ENCODE measurements around the gene ARHGAP33. TPM values are rescaled to one million over a fixed set of nuclear protein-coding genes. Genes with fewer than 3 reads are reported as not detected.
"Not testable (repeated sequence)": the region's sequence is repeated elsewhere in the genome, so short reads cannot be mapped to it uniquely, and the experiment has no call there.

The ARHGAP33 gene
- total and polyA plus RNA-seq, 2 donors: 10.2 to 17.4 TPM

GRCh38 chr19:35793381-35794165, 18.2 kb downstream of the ARHGAP33 start:
- no peak overlapping the region for H3K4me3 ChIP-seq (ENCODE audit: low read depth, low read length)
- no peak overlapping the region for H3K27ac ChIP-seq (ENCODE audit: low read depth)
- DNase-seq (ENCODE audit: extremely low spot score): no peak
- 72% methylated on average over 7 of the region's 7 CpGs for WGBS
- H3K36me3 ChIP-seq (ENCODE audit: insufficient read depth): no peaks in the 10 kb centered on the region
- no peaks in the 10 kb centered on the region for H3K4me1 ChIP-seq (ENCODE audit: insufficient read depth)

GRCh38 chr19:35795564-35795963, 20.2 kb downstream of the ARHGAP33 start:
- not testable (repeated sequence) for H3K36me3 ChIP-seq (ENCODE audit: insufficient read depth); H3K27ac ChIP-seq (ENCODE audit: low read depth); H3K4me3 ChIP-seq (ENCODE audit: low read depth, low read length); H3K4me1 ChIP-seq (ENCODE audit: insufficient read depth); DNase-seq (ENCODE audit: extremely low spot score)
- WGBS: 87% methylated on average over 1 of the region's 1 CpG

- 19% methylated on average over 39 of the region's 39 CpGs for WGBS
These were observed 21.5 kb downstream of the ARHGAP33 start for GRCh38 chr19:35796645-35797542.

GRCh38 chr19:35797663-35798062, 22.3 kb downstream of the ARHGAP33 start:
- H3K36me3 ChIP-seq (ENCODE audit: insufficient read depth): no peaks in the 10 kb centered on the region
- H3K4me3 ChIP-seq (ENCODE audit: low read depth, low read length): no peak overlapping the region
- no peak for DNase-seq (ENCODE audit: extremely low spot score)
- 11% methylated on average over 15 of the region's 15 CpGs for WGBS
- H3K4me1 ChIP-seq (ENCODE audit: insufficient read depth): no peaks in the 10 kb centered on the region
- no peak overlapping the region for H3K27ac ChIP-seq (ENCODE audit: low read depth)

More at GRCh38 chr19:35796645-35797542, 21.5 kb downstream of the ARHGAP33 start:
- Histone ChIP-seq H3K4me3 (ENCODE audit: low read depth, low read length) (no peak overlapping the region), H3K27ac (ENCODE audit: low read depth) (no peak overlapping the region), H3K4me1 (ENCODE audit: insufficient read depth) (no peaks in the 10 kb centered on the region), H3K36me3 (ENCODE audit: insufficient read depth) (no peaks in the 10 kb centered on the region)
- no peak for DNase-seq (ENCODE audit: extremely low spot score)

- H3K4me3 ChIP-seq (ENCODE audit: low read depth, low read length): no peak overlapping the region
- no peaks in the 10 kb centered on the region for H3K36me3 ChIP-seq (ENCODE audit: insufficient read depth)
- H3K4me1 ChIP-seq (ENCODE audit: insufficient read depth): no peaks in the 10 kb centered on the region
- WGBS: 65% methylated on average over 3 of the region's 3 CpGs
- DNase-seq (ENCODE audit: extremely low spot score): no peak
- no peak overlapping the region for H3K27ac ChIP-seq (ENCODE audit: low read depth)
These were observed 26.5 kb downstream of the ARHGAP33 start for GRCh38 chr19:35801828-35802227.

GRCh38 chr19:35805526-35806102, 30.2 kb downstream of the ARHGAP33 start:
- no peak for DNase-seq (ENCODE audit: extremely low spot score)

GRCh38 chr19:35806597-35806996, 31.2 kb downstream of the ARHGAP33 start:
- DNase-seq (ENCODE audit: extremely low spot score): no peak
- Histone ChIP-seq H3K27ac (ENCODE audit: low read depth) (no peak overlapping the region), H3K4me3 (ENCODE audit: low read depth, low read length) (no peak overlapping the region), H3K36me3 (ENCODE audit: insufficient read depth) (no peaks in the 10 kb centered on the region), H3K4me1 (ENCODE audit: insufficient read depth) (no peaks in the 10 kb centered on the region)
- 85% methylated on average over 18 of the region's 18 CpGs for WGBS

More at GRCh38 chr19:35805526-35806102, 30.2 kb downstream of the ARHGAP33 start:
- no peak overlapping the region for H3K4me3 ChIP-seq (ENCODE audit: low read depth, low read length)
- WGBS: 59% methylated on average over 5 of the region's 5 CpGs
- no peak overlapping the region for H3K27ac ChIP-seq (ENCODE audit: low read depth)
- H3K36me3 ChIP-seq (ENCODE audit: insufficient read depth): no peaks in the 10 kb centered on the region
- H3K4me1 ChIP-seq (ENCODE audit: insufficient read depth): no peaks in the 10 kb centered on the region

GRCh38 chr19:35807633-35808032, 32.3 kb downstream of the ARHGAP33 start:
- 90% methylated on average over 5 of the region's 5 CpGs for WGBS
- Histone ChIP-seq H3K27ac (ENCODE audit: low read depth) (no peak overlapping the region), H3K36me3 (ENCODE audit: insufficient read depth) (no peaks in the 10 kb centered on the region), H3K4me1 (ENCODE audit: insufficient read depth) (no peaks in the 10 kb centered on the region), H3K4me3 (ENCODE audit: low read depth, low read length) (no peak overlapping the region)
- DNase-seq (ENCODE audit: extremely low spot score): no peak

GRCh38 chr19:35811317-35812219, 36.2 kb downstream of the ARHGAP33 start:
- no peaks in the 10 kb centered on the region for H3K36me3 ChIP-seq (ENCODE audit: insufficient read depth)
- WGBS: 70% methylated on average over 18 of the region's 18 CpGs
- H3K27ac ChIP-seq (ENCODE audit: low read depth): no peak overlapping the region
- DNase-seq (ENCODE audit: extremely low spot score): no peak
- H3K4me3 ChIP-seq (ENCODE audit: low read depth, low read length): no peak overlapping the region
- no peaks in the 10 kb centered on the region for H3K4me1 ChIP-seq (ENCODE audit: insufficient read depth)

- Histone ChIP-seq H3K4me1 (ENCODE audit: insufficient read depth) (no peaks in the 10 kb centered on the region), H3K27ac (ENCODE audit: low read depth) (no peak within 1 kb of the TSS), H3K36me3 (ENCODE audit: insufficient read depth) (no peaks in the 10 kb centered on the region), H3K4me3 (ENCODE audit: low read depth, low read length) (no peak within 1 kb of the TSS)
- WGBS: 74% methylated on average over 26 of the region's 26 CpGs
- DNase-seq (ENCODE audit: extremely low spot score): no peak
These were observed 37.1 kb downstream of the ARHGAP33 start, which contains the start of gene PRODH2 for GRCh38 chr19:35812220-35813042. PRODH2 (minus strand) TSS chr19:35812845; CDS start chr19:35812805, 40 bp downstream.

GRCh38 chr19:35813043-35813890, 37.9 kb downstream of the ARHGAP33 start:
- H3K4me1 ChIP-seq (ENCODE audit: insufficient read depth): no peaks in the 10 kb centered on the region
- WGBS: 84% methylated on average over 11 of the region's 11 CpGs
- H3K36me3 ChIP-seq (ENCODE audit: insufficient read depth): no peaks in the 10 kb centered on the region
- H3K27ac ChIP-seq (ENCODE audit: low read depth): no peak overlapping the region
- H3K4me3 ChIP-seq (ENCODE audit: low read depth, low read length): no peak overlapping the region
- no peak for DNase-seq (ENCODE audit: extremely low spot score)

Measured in urinary bladder (tissue), 4 donors.